CD8-positive, alpha-beta memory T cell (primary cell): ENCODE results near the gene ADISSP. TPM values are rescaled to one million over a fixed set of nuclear protein-coding genes. Genes with fewer than 3 reads are reported as not detected.
A peak's percentile ranks its signal among the peaks of the same experiment; 100 is the strongest.

ENCODE experiments used
- CTCF ChIA-PET: fragments of 350-600 bp; sonication (Branson Sonifier 250); formaldehyde crosslinking; loops from one replicate; lab custom pipeline; 2021; ENCODE audit warnings: antibody characterized with exemption; lab: Charles Lee
- POLR2A ChIA-PET: fragments of 350-600 bp; sonication (Branson Sonifier 250); formaldehyde crosslinking; loops from one replicate; lab custom pipeline; 2021; ENCODE audit warnings: antibody characterized with exemption; lab: Charles Lee
- DNase-seq, 5 donors: peaks; one replicate each; pipeline versions ENCODE4 v3.0.0 to v3.0.0-alpha.2; 2020 to 2022; ENCODE audit warnings: mixed read lengths in 1 of 5
- H3K27ac ChIP-seq: one replicate; pipeline ENCODE4 v1.7.0; 2013; ENCODE audit warnings: low read depth, mild to moderate bottlenecking, low read length, moderate library complexity
- H3K27me3 ChIP-seq: 2 replicates; pipeline ENCODE4 v1.7.0; 2013; ENCODE audit warnings: low read length, mild to moderate bottlenecking; ENCODE audit not compliant: insufficient read depth, poor library complexity, severe bottlenecking
- H3K36me3 ChIP-seq: 2 replicates; pipeline ENCODE4 v1.7.0; 2013; ENCODE audit warnings: mild to moderate bottlenecking, low read length, moderate library complexity; ENCODE audit not compliant: insufficient read depth
- H3K4me1 ChIP-seq: 2 replicates; pipeline ENCODE4 v1.7.0; 2013; ENCODE audit warnings: mild to moderate bottlenecking, low read length, moderate library complexity; ENCODE audit not compliant: insufficient read depth
- H3K4me3 ChIP-seq: 2 replicates; pipeline ENCODE4 v1.7.0; 2013; ENCODE audit warnings: mild to moderate bottlenecking, low read length
- H3K9me3 ChIP-seq: 2 replicates; pipeline ENCODE4 v1.7.0; 2013; ENCODE audit warnings: mild to moderate bottlenecking, low read length
- H3K27ac Mint-ChIP-seq, 8 donors: one replicate each; pipeline ENCODE4 v1.8.0; 2020 to 2021; ENCODE audit warnings: mixed read lengths in 8 of 8, mild to moderate bottlenecking in 6 of 8, inconsistent platforms in 3 of 8, moderate library complexity in 3 of 8
- H3K27me3 Mint-ChIP-seq, 2 donors: one replicate each; pipeline ENCODE4 v1.8.0; 2020 to 2021; ENCODE audit warnings: mixed read lengths in 2 of 2, mild to moderate bottlenecking in 1 of 2, moderate library complexity in 1 of 2
- H3K36me3 Mint-ChIP-seq, 3 donors: one replicate each; pipeline ENCODE4 v1.8.0; 2020 to 2021; ENCODE audit warnings: mixed read lengths in 3 of 3, inconsistent platforms in 1 of 3, mild to moderate bottlenecking in 1 of 3
- H3K4me1 Mint-ChIP-seq, 3 donors: one replicate each; pipeline ENCODE4 v1.8.0; 2020 to 2021; ENCODE audit warnings: mixed read lengths in 3 of 3, inconsistent platforms in 1 of 3, mild to moderate bottlenecking in 1 of 3
- H3K4me3 Mint-ChIP-seq, 7 donors: one replicate each; pipeline ENCODE4 v1.8.0; 2020 to 2021; ENCODE audit warnings: mixed read lengths in 7 of 7, mild to moderate bottlenecking in 6 of 7, moderate library complexity in 4 of 7, inconsistent platforms in 2 of 7
- H3K9me3 Mint-ChIP-seq, 5 donors: one replicate each; pipeline ENCODE4 v1.8.0; 2020 to 2022; ENCODE audit warnings: mixed read lengths in 5 of 5, mild to moderate bottlenecking in 3 of 5, moderate library complexity in 2 of 5, inconsistent platforms in 1 of 5
- polyA plus RNA-seq: library from polyadenylated mRNA; unstranded; fragments of 300-500 nt; fragmentation: Illumina TruSeq; gene quantifications from one replicate; pipeline ENCODE4 v1.2.3, GENCODE V29; 2021
- total RNA-seq, 2 experiments: library from RNA; stranded (reverse); gene quantifications; one replicate each; pipeline ENCODE4 v1.2.3, GENCODE V29; 2021

ADISSP gene
- total and polyA plus RNA-seq, 3 experiments from 2014 or later = 27.0 to 74.9 (median 72.7) TPM

DNA sequence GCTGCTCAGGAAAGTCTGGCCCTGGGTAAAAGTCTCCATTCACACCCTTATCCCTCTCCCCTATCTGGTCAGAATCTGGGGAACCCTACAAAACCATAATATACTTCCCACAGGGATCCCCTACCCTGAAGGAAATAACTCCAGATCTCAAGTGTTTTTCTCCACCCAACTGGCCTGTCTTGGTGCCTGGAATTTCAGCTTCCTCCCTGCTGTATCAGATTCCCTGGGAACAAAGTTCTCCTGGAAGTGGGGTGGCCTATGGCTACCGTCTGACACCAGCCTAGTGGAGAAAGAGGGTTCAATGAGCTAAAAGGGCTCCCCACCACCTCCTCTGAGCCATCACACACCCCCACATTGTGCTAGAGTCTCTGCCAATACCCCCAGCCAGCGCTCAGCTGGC is 20.1 kb downstream of the ADISSP start:
- peaks cover 5% of the 10 kb centered on the region for H3K4me1 ChIP-seq
- ChIA-PET POLR2A (no interaction called here), CTCF (interaction anchor here (1.1 kb wide), 1 partner anchor 12 kb away, joined by 3 read pairs; no protein-coding TSS in a partner anchor)
- Mint-ChIP-seq H3K9me3 (no peaks in the 10 kb centered on the region), H3K4me3 (no peak overlapping the region), H3K36me3 (no peaks in the 10 kb centered on the region), H3K4me1 (peaks cover 13 to 22% (median 13%) of the 10 kb centered on the region in 3 donors), H3K27ac (no peak overlapping the region), H3K27me3 (peaks cover 4 to 36% of the 10 kb centered on the region in 2 donors)
- no peak overlapping the region for H3K27ac ChIP-seq
- no peaks in the 10 kb centered on the region for H3K36me3 ChIP-seq
- H3K4me3 ChIP-seq = no peak overlapping the region
- DNase-seq = no peak
- H3K9me3 ChIP-seq = no peaks in the 10 kb centered on the region
- H3K27me3 ChIP-seq = no peaks in the 10 kb centered on the region

DNA sequence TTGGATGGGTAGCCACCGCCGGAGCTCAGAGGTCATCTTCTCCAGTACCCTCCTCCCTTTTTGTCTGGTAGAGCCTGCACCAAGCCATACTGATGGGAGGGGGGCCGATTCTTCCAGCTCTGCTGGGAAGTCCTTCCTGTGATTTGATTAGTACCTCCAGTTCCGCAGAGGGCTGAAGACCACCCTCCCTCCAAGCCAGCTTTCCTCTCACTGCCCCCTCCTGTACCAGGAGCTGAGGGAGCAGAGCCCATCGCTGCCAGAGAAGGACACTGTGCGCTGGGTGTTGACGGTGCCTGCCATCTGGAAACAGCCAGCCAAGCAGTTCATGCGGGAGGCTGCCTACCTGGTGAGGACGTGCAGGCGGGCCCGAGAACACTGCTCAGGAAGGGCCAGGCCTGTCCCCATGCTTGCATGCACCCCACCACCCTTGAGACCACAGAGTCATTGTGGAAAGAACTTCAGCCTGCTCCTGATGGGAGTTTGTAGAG is 21.8 kb downstream of the ADISSP start:
- Histone ChIP-seq H3K4me1 (peaks cover 5% of the 10 kb centered on the region), H3K27me3 (no peaks in the 10 kb centered on the region), H3K27ac (no peak overlapping the region), H3K9me3 (no peaks in the 10 kb centered on the region), H3K4me3 (no peak overlapping the region), H3K36me3 (no peaks in the 10 kb centered on the region)
- ChIA-PET CTCF (interaction anchor here (1.5 kb wide), 1 partner anchor 7 kb away, joined by 5 read pairs; no protein-coding TSS in a partner anchor), POLR2A (no interaction called here)
- H3K27ac Mint-ChIP-seq = no peak overlapping the region
- no peaks in the 10 kb centered on the region for H3K9me3 Mint-ChIP-seq
- H3K36me3 Mint-ChIP-seq = no peaks in the 10 kb centered on the region
- peak in 1 of 5 donors; percentile 41 for DNase-seq
- H3K4me3 Mint-ChIP-seq = peak overlapping the region in 2 of 7 donors; percentile 25 to 28
- H3K4me1 Mint-ChIP-seq = peaks cover 9 to 13% (median 13%) of the 10 kb centered on the region in 3 donors
- H3K27me3 Mint-ChIP-seq = peaks cover 4 to 39% of the 10 kb centered on the region in 2 donors

DNA sequence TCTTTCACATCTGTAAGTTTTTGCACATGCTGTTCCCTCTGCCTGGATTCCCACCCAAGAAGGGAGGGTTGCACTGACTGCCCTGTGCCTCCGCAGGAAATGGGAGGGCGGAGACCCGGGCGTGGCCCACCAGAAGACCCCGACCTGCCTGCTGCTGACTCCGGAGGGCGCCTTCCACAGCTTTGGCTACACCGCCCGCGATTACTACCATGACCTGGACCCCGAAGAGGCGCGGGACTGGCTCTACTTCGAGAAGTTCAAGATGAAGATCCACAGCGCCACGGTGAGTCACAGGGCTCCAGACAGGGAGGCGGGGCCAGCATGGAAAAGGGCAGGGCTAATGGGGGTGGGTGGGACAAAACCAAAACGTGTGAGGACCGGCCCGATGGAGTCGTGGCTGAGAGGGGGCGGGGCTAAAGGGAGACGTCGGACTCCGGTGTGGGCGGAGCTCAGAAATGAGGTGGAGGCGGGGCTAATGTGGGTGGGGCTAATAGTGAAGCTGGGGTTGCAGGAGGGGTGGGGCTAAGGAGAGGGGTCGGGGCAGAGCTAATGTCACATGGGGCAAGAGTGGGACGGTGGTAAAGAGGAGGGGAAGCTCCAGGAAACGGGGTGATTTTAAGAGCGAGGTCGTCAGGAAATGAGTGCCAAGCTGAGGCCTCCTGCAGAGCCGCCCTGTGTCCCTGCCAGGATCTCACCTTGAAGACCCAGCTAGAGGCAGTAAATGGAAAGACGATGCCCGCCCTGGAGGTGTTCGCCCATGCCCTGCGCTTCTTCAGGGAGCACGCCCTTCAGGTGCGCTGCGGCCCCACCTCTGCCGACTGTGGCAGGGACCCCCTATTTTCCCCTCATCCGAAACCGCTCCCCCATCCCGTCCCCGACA is 22.5 kb downstream of the ADISSP start:
- no peaks in the 10 kb centered on the region for H3K27me3 ChIP-seq
- H3K27ac ChIP-seq = peak overlapping the region; percentile 16
- Mint-ChIP-seq H3K27me3 (peaks cover 4 to 45% of the 10 kb centered on the region in 2 donors), H3K9me3 (no peaks in the 10 kb centered on the region), H3K36me3 (no peaks in the 10 kb centered on the region), H3K4me1 (peaks cover 9 to 13% (median 12%) of the 10 kb centered on the region in 3 donors), H3K27ac (peak overlapping the region in 5 of 8 donors; percentile 45 to 85 (median 48)), H3K4me3 (peak overlapping the region in 6 of 7 donors; percentile 56 to 78 (median 72))
- peaks cover 5% of the 10 kb centered on the region for H3K4me1 ChIP-seq
- H3K4me3 ChIP-seq = peak overlapping the region; percentile 47
- DNase-seq = peak; percentile 66 to 74 (median 68)
- H3K9me3 ChIP-seq = no peaks in the 10 kb centered on the region
- CTCF ChIA-PET = interaction anchor here (1.0 to 1.5 kb wide), 2 partner anchors 8 to 30 kb away, joined by 3 to 5 read pairs; no protein-coding TSS in a partner anchor
- no peaks in the 10 kb centered on the region for H3K36me3 ChIP-seq
- POLR2A ChIA-PET = no interaction called here

GRCh38 chr20:3744037-3744436 is 23.5 kb downstream of the ADISSP start:
- H3K4me3 ChIP-seq = no peak overlapping the region
- H3K4me3 Mint-ChIP-seq = peak overlapping the region in 5 of 7 donors; percentile 43 to 78 (median 71)
- DNase-seq = no peak
- H3K36me3 ChIP-seq = no peaks in the 10 kb centered on the region
- CTCF ChIA-PET = interaction anchor here (1.0 to 1.5 kb wide), 2 partner anchors 9 to 29 kb away, joined by 3 to 5 read pairs; no protein-coding TSS in a partner anchor
- H3K9me3 Mint-ChIP-seq = no peaks in the 10 kb centered on the region
- no peak overlapping the region for H3K27ac ChIP-seq
- H3K27ac Mint-ChIP-seq = peak overlapping the region in 4 of 8 donors; percentile 11 to 63 (median 58)
- peaks cover 4 to 45% of the 10 kb centered on the region in 2 donors for H3K27me3 Mint-ChIP-seq
- no peaks in the 10 kb centered on the region for H3K36me3 Mint-ChIP-seq
- POLR2A ChIA-PET = interaction anchor here (0.6 kb wide), 1 partner anchor 226 kb away, joined by 4 read pairs; no protein-coding TSS in a partner anchor
- H3K9me3 ChIP-seq = no peaks in the 10 kb centered on the region
- peaks cover 9 to 13% (median 12%) of the 10 kb centered on the region in 3 donors for H3K4me1 Mint-ChIP-seq
- no peaks in the 10 kb centered on the region for H3K27me3 ChIP-seq
- peaks cover 5% of the 10 kb centered on the region for H3K4me1 ChIP-seq

DNA sequence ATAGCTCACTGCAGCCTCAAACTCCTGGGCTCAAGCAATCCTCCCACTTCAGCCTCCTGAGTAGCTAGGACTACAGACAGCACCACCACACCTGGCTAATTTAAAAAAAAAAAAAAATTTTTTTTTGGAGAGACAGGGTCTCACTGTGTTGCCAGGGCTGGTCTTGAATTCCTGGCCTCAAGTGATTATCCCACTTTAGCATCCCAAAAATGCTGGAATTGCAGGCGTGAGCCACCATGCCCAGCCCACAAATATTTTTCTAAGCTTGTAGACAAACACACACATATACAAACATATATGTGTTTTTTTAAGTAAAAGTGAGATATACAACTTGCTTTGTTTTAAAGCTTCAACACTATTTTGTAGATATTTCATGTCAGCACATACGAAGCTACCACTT is 24.3 kb downstream of the ADISSP start:
- POLR2A ChIA-PET = interaction anchor here (0.7 kb wide), 1 partner anchor 52 kb away, joined by 3 read pairs; no protein-coding TSS in a partner anchor

GRCh38 chr20:3741836-3742458 is 25.6 kb downstream of the ADISSP start:
- no peak overlapping the region for H3K27ac Mint-ChIP-seq
- H3K4me3 Mint-ChIP-seq = no peak overlapping the region
- Histone ChIP-seq H3K4me1 (peaks cover 5% of the 10 kb centered on the region), H3K27ac (no peak overlapping the region), H3K27me3 (no peaks in the 10 kb centered on the region), H3K36me3 (no peaks in the 10 kb centered on the region), H3K9me3 (no peaks in the 10 kb centered on the region), H3K4me3 (no peak overlapping the region)
- peaks cover 0 to 32% of the 10 kb centered on the region in 2 donors for H3K27me3 Mint-ChIP-seq
- no peaks in the 10 kb centered on the region for H3K9me3 Mint-ChIP-seq
- POLR2A ChIA-PET = no interaction called here
- no peaks in the 10 kb centered on the region for H3K36me3 Mint-ChIP-seq
- peak in 1 of 5 donors; percentile 39 for DNase-seq
- CTCF ChIA-PET = interaction anchor here (1.3 kb wide), 1 partner anchor 11 kb away, joined by 4 read pairs; no protein-coding TSS in a partner anchor
- H3K4me1 Mint-ChIP-seq = peaks cover 9 to 13% (median 12%) of the 10 kb centered on the region in 3 donors

More for the DNA sequence above, 24.3 kb downstream of the ADISSP start:
- Histone ChIP-seq H3K4me3 (no peak overlapping the region), H3K27ac (no peak overlapping the region), H3K4me1 (peaks cover 5% of the 10 kb centered on the region), H3K9me3 (no peaks in the 10 kb centered on the region), H3K36me3 (no peaks in the 10 kb centered on the region), H3K27me3 (no peaks in the 10 kb centered on the region)
- no peak for DNase-seq
- H3K4me1 Mint-ChIP-seq = peaks cover 9 to 13% (median 12%) of the 10 kb centered on the region in 3 donors
- H3K27ac Mint-ChIP-seq = no peak overlapping the region
- H3K4me3 Mint-ChIP-seq = no peak overlapping the region
- no peaks in the 10 kb centered on the region for H3K36me3 Mint-ChIP-seq
- H3K27me3 Mint-ChIP-seq = peaks cover 4 to 42% of the 10 kb centered on the region in 2 donors
- CTCF ChIA-PET = no interaction called here
- no peaks in the 10 kb centered on the region for H3K9me3 Mint-ChIP-seq

DNA sequence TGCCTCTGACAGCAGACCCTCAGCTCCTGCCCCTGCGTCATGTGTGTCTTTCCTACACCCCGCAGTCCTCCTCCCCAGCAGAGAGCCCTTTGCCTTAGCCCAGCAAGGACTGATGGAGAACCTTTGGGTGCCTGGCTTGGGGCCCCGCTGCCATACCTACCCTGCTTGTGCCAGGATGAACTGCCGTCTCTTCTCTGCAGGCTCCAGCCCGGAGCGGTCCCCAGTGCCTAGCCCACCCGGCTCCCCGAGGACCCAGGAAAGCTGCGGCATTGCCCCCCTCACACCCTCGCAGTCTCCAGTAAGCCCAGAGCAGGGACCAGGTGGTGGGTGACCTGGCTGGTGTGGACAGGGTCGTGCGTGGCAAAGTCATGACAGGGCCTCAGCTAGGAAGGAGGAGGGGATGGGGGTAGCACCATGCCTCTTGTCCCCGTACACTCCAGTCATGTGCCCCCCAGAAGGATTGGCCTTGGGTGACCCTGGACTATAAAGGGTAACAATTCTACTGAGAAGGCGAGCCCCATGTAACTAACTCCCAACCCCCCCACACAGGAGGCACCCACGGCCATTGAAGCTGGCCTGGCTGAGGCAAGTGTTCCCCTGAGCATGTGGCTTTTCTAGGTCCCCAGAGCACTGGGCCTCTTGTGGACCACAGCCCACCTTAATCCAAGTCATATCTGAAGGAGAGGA is 26.8 kb downstream of the ADISSP start:
- no peaks in the 10 kb centered on the region for H3K36me3 ChIP-seq
- Mint-ChIP-seq H3K4me1 (peaks cover 9 to 13% (median 12%) of the 10 kb centered on the region in 3 donors), H3K27ac (no peak overlapping the region), H3K27me3 (peaks cover 0 to 23% of the 10 kb centered on the region in 2 donors), H3K9me3 (no peaks in the 10 kb centered on the region), H3K36me3 (no peaks in the 10 kb centered on the region), H3K4me3 (no peak overlapping the region)
- H3K27ac ChIP-seq = no peak overlapping the region
- peak in 1 of 5 donors; percentile 37 for DNase-seq
- H3K9me3 ChIP-seq = no peaks in the 10 kb centered on the region
- H3K4me3 ChIP-seq = no peak overlapping the region
- ChIA-PET CTCF (interaction anchor here (1.2 to 1.3 kb wide), 3 partner anchors 12 to 27 kb away, joined by 3 to 4 read pairs (median 3); partner anchors contain the start of gene ADISSP), POLR2A (no interaction called here)
- H3K27me3 ChIP-seq = no peaks in the 10 kb centered on the region
- H3K4me1 ChIP-seq = peaks cover 5% of the 10 kb centered on the region
